NCI-H774 (cell line): Measurements from ENCODE around the gene AGAP1.

Source experiments
- DNase-seq: peaks from one replicate; lab custom pipeline; 2025; lab: John Stamatoyannopoulos, UW

Gene AGAP1

DNA sequence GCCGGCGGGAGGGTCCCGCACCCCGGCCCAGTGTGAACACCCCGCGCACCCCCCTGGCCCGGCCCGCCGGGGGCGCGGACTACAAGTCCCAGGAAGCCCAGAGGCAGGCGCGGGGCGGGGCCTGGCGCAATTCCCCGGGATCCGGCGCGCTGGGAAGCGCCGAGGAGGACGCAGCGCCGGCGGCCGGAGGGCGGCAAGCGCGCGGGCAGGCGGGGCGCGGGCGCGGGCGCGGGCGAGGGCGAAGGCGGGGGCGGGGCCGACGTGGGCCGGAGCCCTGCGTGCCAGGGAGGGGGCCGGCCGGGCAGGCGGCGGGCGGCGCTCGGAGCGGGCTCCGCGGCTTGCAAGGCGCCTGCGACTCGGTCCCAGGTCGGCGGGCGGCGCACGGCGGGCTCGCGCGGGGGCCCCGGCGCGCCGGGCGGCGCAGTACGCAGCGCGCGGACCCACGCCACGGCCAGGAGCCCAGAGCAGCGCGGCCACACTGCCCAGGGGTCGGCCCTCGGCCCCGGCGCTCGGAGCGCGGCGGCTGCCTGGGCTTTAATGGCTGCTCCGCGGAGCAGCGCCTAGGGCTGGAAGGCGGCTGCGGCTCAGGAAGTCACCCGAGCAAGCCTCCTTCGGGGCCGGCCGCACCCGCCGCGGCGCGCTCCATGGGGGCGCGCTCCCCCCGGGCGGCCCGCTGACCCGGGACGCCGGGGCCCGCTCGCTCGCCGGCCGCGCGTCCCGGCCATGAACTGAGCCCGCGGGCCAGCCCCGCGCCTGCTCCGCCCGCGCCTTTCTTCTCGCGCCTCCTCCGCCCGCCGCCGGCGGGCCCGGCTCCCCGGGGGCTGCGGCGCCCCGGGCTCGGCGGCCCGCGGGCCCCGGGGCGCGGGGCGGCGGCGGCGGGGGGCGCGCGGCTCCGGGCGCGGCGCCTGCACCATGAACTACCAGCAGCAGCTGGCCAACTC lies at the start of gene AGAP1:
TSS of gene AGAP1 (plus strand) at position 269 of the 941 bp plus-strand sequence.
- DNase-seq, result peak; percentile 84

DNA sequence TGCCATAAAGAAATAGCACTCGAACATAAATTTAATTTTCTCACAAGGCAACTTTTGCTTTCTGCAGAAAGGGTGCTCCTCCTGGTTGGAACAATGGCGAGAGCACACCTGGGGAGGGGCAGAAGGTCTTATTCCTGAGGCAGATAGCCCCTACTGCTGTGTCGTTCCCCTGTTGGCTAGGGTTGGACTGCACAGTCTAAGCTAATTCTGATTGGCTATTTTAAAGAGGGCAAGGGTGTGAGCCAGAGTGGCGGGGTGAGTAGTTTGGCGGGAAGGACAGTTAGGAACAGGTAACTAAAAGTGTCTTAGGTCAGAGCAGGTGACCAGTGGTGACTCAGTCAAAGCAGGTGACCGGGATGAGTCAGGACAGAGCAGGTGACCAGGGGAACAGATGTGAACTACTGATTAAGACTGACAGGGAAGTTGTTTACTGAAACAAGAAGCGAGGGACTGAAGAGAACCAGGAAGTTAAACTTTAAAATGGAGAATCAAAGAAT lies 49.7 kb upstream of the AGAP1 start:
- DNase-seq, result no peak

DNA sequence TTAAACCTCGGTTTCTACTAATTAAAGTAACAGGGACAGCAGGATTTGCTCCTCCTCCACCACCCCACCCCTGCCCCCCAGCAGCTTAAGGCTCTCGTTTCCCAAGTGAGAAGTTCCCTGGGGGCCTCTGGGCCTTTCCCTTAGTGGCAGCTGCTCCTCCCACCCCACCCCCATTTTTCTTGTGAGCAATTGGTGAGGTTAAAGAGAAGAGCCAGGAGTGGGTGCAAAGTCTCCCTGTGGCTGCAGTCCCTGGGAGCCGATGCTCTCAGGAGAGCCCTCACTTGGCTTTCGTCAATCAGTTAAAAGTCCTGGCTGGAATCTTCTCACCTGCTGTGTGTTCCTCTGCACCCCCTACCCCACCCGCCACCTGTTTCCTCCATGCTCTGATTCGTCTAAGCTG lies 48.7 kb upstream of the AGAP1 start:
- no peak for DNase-seq

DNA sequence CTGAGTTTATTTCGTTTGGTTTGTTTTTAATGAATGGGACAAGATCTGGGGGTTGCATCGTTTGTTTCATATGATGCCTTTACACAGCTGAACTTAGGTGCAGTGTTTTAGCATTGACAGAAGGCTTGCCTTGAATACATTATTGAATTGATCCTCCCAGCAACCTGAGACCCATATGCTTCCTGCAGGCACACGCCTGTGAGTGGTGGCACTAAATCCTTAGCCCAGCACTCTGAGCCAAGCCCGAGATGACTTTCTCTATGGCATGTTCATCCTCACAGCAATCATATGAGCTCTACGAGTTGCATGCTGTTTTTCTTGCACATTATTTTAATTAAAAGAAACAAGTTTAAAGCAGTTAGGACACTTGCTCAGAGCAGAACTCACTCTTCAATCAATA lies 47.8 kb upstream of the AGAP1 start:
- DNase-seq, result no peak

DNA sequence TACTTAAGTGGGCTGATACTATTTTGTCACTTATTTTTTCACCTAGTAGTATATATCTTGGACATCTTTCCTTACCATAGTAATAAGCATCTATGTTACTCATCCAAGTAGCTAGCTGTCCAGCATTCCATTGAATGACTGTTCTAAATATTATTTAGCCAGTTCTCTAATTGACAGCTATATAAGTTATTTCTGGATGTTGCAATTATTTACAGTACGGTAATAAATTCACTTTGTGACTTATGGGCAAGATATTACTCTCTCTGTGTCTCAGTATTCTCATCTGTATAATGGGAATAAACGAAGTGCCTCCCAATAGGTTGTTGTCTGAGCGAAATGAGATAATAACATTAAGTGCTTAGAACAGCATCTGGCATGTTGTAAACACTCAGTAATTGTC lies 46.6 kb upstream of the AGAP1 start:
- no peak for DNase-seq

DNA sequence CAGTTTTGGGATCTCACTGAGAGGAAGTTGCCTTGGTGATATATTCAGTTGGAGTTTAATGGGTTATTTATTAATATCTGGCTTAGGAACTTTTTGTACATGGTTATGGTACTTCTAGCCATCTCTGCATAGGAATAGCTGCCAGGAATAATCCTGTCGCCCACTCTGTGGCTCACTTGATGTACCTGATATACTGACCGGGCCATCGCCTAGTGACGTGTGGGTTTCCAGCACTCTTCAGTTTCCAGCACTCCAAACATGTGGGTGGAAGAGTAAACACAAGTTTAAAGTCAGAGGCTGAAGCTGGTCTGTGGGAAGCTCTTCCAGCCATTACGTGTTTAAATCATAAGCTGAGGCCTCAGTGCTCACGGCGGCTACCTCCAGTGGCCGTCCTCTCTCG lies 44.3 kb upstream of the AGAP1 start:
- no peak for DNase-seq

DNA sequence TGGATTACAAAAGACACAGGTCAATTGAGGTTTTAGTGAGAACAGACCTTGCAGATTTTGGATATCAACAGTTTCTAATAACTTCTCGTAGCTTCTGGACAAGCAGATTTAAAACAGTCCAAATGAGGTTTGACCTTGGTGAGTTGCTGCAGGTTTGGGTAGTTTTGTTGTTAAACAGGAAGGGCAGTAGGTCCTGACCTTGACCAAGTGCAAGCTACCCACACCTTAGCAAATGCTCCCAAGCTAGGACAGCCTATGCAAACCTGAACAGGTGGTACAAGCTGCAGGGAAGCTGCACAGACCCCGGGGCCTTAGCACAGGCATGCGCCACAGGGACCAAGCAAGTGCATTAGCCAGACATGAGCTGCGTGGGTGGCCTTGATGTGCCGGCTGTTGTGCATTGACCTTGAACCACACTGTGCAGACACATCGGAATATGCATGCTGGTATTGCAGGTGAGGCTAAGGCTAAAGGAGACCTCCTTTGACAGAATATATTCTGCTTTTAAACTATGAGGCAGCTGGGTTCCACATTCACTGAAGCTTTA lies 40.2 kb upstream of the AGAP1 start:
- no peak for DNase-seq

DNA sequence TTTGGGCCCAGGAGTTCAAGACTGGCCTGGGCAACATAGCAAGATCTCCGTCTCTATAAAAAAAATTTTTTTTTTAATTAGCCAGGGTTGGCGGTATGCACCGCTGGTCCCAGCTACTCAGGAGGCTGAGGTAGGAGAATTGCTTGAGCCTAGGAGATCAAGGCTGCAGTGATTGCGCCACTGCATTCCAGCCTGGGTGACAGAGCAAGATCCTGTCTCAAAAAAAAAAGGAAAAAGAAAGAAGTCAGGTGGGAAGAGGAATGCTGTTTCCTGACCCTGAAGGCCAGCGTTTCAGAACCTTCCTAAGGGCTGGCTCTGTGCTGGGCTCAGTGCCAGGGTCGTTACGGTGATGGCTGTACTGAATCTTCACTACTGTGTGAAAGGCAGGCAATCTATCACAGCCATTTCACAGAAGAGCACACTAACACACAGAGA lies 35.0 kb upstream of the AGAP1 start:
- peak; percentile 21 for DNase-seq

DNA sequence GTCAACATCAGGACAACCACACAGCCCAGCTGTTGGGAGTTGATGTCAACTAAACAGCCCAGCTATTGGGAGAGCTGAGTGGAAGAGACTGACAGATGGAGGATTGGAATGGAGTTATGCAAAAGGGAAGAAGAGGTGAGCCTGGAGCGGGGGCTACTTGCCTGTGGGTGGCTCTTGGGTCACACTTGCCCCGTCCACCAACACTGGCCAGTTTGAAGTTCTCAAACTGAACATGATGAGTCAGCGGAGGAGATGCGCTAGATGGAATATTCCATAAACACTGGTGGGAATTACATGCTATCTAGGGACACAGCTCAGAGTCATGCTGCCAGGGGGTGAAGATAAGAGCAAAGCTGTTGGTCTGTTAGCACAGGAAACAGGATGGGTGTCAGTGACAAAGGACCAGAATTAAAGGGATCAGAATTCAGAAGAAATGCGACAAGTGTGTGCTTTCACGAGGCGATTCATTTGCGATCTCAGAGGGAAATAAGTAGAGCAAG lies 33.2 kb upstream of the AGAP1 start:
- no peak for DNase-seq

DNA sequence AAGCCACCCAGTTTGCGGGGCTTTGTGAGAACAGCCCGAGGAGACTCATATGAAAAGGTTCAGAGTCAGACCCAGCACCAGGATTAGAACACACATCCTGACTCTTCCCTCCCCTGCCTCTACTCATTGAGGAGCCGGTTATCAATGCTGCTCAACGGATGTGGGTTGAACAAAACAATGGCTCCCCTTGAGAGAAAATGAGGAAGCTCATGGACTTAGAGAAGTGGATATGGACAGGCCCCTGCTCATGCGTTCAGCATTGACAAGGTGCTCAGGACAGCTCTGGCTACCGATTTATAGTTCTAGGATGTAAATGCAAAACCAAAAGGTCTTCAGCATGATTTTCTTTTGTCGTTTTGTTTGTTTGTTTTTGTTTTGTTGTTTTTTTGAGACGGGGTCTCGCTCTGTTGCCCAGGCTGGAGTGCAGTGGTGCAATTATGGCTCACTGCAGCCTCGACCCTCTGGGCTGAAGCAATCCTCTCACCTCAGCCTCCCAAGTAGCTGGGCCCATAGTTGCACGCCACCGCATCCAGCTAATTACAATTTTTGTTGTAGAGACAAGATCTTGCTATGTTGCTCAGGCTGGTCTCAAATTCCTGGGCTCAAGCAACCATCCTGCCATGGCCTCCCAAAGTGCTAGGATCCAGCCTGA lies 32.0 kb upstream of the AGAP1 start:
- no peak for DNase-seq

DNA sequence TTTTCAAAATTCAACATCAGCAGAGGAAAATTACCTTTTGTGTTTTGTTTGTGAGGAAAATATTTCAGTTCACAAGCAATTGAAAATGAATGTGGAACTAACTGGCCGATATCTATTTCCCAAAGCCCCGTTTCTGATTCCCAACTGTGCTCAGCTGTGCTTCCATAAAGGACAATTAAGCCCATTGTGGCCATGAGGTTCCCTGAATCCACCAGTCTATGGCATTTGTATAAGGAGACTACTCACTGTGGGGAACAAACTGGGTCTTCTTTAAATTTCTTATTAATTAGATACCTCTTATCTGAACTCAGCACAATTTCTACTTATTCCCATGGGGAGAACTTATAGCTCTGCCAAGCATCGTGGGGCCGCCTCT lies 31.4 kb upstream of the AGAP1 start:
- DNase-seq, result no peak

DNA sequence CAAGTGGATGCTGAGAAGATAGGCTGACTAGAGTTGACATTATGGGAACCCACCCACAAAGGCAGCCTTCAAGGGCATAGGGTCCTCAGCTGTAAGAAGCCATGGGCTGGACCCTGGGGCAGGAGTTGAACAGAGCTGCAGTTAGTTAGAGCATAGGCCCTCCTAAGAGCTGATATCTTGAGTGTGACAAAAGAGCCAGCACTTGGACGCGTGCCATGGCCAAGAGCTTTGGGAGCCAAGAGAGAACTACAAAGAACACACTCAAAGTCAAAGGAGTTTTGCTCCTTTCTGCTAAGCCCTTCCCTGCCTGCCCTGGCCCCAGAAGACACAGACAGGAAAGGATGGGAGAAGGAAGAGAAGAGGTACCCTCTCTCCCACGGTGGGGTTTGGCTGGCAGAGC lies 29.9 kb upstream of the AGAP1 start:
- no peak for DNase-seq

DNA sequence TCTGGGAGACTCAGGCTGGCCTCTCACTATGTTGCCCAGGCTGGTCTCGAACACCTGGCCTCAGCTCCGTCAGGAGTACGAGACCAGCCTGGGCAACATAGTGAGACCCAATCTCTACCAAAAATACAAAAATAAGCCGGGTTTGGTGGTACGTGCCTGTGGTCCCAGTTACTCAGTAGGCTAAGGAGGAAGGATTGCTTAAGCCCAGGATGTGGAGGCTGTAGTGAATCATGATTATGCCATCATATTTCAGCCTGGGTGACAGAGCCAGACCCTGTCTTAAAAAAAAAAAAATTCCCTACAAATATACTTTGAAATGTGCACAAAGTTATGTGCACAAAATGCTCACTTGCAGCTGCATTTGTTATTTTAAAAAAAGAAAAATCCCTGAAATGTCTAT lies 26.3 kb upstream of the AGAP1 start:
- no peak for DNase-seq

DNA sequence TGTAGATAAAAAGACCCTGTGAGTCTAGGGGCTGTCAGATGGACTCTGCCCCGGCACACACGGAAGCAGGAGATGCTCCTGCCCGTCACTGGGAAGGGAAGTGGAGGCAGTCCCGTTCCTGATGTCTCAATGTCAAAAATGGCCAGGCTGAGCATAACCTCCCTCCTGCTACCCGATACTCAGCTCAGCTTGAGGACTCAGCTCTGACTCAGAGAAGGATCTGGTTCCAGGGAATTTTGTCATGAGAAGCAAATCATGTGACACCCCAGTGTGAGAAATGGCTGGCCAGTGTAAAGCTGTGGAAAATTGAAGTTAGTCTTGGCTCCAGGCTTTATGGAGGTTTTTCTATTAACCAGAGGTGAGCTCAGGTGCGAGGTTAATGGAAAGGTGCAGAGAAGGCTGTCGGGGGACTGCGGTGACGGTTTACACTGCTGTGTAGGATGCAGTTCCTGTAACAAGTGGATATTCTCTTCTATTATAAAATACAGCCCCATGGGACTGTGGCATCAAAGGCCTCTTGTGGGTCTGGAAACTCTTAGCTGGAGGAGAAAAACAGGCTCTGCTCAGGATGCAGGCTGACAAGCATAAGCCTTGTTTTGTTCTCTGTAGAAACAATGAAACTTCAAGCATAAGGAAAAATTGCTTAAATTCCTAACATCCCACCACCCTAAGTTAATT lies 24.7 kb upstream of the AGAP1 start:
- no peak for DNase-seq

DNA sequence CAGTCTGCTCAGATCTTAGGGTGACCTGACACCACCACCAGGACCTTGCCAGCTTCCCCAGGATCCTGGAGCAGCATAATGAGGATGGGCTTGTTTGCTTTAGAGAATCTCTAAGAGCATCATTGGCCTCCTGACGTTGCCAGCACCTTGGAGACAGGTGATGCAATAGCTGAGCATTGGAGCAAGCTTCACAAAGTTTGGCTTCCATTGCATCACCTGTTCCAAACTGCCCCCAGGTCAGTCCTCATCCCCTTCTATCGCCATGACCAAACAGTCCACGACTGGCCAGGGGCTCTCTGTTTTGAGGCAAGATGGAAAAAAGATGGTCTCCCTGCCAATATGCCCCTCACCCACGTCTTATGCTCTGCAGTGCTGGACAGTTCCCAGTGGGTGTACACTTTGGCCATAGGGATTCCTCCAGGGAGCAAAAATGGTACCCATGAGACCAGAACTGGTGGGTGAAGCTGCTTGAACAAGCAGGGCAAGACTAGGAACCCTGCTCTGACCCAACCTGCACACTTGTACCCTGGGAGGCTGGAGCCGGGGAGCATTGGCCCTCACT lies 22.6 kb upstream of the AGAP1 start:
- DNase-seq, result no peak

DNA sequence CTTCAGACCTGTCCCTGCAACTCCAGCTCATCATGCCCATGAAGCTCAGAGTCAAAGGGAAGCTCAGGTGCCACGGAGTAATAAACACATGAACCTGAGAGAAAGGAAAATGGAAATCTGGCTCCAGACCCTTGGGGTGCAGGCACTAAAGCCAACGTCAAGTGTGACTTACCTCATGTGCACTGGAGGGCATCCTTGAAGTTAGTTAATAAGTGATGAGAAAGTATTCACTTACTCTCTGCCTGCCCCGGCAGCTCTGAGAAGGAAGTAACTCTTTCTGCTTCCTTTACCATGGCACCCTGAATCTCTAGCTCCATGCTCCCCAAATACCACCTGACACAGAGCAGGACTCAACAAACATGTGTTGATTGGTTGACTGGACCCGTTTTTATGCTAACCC lies 21.4 kb upstream of the AGAP1 start:
- DNase-seq, result no peak

DNA sequence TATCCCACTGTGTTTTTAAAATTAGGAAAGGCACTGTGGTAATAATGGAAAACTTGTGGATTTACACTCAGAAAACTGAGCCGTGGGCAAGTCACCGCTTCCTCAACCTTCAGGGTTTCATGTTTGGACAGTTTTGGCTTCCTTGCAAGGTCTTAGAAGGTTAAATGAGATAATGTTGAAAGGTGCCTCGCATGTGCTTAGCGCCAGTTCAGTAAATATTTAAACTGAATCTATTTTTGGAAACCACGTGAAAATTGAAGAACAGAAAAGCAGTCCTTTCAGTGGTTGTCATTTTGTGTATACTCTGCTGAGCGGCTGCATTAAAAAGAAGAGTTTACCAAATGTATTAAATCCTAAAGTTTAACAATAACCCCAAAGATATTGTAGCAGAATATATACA lies 15.2 kb upstream of the AGAP1 start:
- DNase-seq, result peak; percentile 40

DNA sequence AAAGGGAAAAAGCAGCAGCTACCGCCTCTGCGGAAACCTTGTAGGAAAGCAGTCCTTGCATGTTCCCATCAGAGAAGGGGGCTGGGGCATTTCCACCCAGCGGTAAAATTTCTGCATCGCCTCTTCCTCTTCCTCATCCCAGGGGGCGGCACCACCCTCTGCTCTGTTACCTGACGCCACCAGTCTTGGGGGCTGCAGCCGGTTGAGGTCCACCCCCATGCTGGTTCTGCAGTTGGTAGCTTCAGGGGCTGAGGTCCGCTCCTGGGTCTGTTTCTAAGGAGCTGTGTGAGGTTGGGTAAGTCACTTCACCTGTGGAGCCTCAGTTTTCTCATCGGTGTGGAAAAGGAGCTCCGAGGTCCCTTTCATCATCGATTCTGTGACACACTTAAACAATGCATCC lies 14.2 kb upstream of the AGAP1 start:
- no peak for DNase-seq

DNA sequence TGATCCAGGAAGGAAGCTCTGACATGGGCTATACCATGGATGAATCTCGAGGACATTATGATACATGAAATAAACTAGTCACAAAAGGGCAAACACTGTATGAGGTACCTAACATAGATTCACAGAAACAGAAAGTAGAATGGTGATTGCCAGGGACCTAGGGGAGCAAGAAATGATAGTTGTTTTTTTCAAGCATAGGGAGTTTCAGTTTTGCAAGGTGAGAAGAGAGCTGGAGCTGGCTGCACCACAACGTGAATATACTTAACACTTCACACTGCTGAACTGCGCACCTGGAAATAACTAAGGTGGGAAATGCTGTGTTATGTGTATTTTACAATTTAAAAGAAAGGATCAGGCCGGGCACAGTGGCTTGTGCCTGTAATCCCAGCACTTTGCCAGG lies 13.2 kb upstream of the AGAP1 start:
- DNase-seq, result no peak

DNA sequence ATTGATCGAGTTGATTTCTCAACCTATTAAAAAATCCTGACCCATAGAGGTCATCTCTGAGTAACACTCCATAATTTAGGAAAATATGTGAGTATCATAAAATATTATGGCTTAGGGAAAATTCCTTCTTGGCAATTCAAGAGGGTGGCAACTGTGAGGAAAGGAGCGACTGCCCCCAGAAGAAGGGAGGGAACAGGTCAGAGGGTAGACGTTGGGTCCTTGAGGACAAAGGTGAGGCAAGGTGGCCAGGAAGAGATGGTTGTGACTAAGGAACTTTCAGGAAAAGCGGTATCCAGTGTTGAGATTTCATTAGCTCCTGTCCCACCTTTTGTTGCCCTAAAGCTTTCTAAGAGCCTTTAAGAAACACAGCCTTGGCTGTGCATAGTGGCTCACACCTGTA lies 10.5 kb upstream of the AGAP1 start:
- DNase-seq, result no peak

DNA sequence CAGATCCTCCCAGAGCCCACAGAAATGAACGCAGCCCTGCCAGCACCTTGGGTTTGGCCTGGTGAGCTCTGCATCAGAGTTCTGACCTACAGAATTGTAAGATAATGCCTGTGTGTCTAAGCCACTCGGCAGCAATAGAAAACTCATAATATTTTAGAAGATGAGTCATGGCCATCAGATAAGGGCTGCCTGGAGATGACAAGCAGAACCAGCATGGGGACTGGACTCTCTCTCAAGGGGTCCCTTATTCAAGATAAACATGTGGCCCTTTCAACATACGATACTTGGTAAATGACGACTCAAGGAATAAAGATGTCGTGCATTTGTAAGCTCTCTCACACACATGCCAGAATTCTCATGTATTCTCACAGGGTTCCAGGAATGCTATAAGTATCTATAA lies 8.5 kb upstream of the AGAP1 start:
- no peak for DNase-seq

DNA sequence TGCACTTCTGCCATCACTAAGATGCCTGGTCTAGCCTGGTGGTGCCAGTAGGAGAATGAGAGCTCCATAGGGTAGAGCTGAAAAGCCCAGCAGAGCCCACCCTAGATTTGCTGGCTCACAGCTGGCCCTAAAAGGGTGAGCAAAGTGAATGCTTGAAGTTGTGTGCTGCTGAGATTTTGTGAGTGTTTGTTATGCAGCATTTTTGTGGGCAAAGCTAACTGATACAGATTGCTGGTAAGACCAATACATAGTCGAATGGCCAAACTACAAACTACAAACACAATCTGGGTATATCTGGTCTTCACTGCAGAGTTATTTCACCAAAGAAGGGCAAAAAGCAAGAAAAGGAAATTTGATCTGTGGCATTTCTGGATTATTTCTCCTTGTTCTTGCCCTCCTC lies 7.1 kb upstream of the AGAP1 start:
- DNase-seq, result no peak
